Stimulated activated naive CD4-positive, alpha-beta T cell (primary cell): Measurements from ENCODE around the gene GALNT2.

ENCODE experiments used
- DNase-seq, 6 experiments: peaks; one replicate each; lab custom pipeline; 2025; lab: John Stamatoyannopoulos, UW

Gene GALNT2

DNA sequence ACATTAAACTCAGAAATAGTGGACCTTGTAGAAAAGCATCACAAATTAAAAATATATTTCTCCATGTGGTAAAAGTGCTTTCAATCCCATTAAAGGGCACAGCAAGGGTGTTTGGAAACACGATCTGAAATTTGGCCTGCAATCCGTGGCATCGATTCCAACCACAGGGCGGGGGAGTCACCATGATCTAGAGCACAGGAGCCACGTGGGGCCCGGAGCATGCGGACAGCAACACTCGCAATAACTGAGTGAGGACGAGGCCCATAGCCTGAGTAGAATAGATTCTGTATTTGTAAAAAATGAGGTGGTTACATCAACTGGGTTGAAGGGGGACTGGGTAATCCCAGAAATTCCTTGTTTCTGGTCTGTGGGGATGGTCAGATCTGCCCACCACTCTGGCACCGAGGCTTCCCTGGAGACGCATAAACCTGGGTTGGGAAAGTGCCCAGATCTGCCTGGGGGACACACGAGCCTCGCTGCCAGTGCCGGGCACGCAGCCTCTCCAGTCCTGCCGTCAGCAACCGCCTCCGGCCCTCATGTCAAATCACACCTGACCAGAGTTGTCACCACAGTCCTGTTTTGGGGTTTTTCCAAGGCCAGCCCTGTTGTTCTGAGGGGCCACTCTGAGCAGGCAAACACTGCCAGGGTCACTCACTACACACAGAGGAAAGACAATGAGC is 254.8 kb downstream of the GALNT2 start:
- DNase-seq: no peak

DNA sequence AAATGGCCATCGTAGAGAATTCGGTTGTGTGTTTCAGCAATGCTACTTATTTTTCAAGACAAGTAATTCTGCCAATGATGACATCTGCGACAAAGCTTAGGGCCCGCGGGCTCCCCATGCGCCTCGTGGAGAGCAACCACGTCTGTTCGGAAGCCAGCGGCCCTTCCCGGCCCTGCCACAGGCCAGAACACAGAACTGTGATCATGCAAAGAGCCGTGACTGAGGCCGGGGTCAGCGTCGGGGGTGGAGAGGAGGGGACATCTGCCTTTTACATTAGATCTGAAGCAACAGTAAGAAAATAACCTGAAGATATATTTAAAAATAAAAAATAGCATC is 255.4 kb downstream of the GALNT2 start:
- DNase-seq: no peak

DNA sequence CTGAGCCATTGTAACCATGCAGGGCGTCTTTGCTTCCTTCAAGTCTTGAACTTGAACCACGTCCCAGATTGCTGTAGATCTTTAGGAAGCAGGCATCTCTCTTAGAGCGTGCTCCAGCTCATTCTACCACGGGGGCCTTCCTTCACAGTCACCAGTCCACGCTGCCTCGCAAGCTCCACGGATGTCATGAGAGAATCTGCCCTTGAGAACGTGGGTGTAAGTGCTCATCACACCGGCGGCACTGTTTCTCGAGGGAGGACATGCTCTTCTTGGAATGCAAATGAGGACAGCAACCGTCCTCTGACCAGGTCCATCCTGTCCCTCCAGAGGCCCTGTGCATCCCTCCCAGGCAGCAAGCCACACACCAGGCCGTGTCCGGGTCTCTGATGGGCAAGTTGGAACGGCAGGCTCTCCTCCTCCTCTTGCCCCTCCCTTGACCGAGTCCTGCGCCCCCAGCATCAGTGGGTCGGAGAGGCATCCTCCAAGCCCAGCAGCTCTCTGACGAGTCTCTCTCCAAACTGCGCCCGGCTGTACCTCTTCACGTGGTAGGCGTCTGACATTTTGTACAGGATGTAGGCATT is 256.0 kb downstream of the GALNT2 start:
- no peak for DNase-seq

DNA sequence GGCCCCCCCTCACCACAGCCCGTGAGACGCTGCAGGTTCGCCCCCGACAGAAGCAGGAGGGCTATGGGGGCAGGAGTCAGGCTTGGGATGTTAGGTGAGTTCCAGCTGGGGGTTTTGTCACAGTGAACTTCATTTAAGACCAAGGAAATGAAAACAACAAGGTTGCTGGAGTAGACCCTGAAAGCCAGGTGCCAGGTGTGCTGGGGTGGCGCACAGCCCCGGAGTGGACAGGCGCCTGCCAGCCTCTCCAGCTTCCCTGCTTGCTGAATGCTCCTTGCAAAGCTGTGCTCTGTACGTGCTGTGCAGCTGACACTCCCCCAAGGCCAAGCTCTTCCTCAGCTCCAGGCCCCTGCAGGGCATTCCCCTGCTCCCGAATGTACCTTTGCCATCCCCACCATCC is 256.6 kb downstream of the GALNT2 start:
- DNase-seq: no peak

DNA sequence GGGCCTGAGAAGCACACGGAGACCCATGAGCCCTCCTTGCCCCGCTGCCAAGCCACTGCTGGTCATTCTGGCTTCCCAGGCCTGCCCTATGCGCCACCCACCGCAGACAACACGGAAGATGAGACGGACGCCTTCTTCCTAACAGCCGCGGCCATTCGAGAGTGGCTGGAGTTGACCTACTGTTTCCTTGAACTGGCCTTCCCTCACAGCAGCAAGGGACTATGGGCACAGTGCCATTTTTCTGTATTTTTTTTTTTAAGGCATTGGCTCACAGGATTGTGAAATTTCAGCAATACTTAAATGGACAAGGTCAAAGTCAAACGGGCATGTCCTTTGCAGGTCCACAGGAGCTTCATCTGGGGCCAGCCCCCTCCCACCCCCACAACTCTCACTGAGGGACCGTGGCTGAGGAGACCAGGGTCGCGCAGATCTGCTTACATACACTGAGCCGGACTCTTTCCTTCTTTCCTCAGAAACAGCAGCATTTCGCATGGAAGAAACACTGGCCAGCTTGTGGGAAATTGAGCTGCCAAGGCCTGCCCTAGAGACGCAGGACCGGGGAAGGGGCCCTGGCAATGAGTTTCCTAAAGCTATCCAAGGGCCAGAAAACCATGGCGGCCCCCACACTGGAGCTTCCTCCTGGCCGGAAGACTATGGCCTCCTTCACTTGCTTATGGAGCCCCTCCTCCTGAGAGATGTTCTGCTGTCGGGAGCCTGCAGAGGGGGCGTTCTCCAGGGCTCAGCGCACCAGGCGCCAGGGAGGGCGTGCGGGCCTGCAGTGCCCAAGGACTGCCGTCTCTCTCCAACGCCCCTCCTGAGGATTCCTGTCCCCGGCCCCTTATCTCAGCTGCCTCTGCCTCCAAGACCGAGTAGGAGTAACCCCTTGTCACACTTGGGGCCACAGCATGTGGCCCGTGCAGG is 260.2 kb downstream of the GALNT2 start:
- DNase-seq: no peak

DNA sequence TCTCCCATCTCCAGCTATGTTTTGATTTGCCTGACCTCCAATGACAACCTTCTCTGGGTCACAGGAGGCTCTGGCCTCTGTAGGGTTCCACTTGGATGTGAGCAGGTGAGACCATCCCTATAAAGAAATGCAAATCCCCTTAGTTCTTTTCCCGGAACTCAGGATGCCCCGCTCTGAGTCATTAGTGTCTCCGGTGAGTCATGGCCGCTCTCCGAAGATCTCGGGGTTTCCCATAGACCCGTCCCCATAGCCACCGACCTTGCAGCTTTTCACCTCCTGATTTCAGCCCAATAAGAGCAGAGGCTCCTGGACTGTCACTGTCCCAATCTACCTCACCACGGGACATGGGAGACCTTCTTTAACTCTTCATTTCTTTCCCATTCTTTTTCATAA is 260.9 kb downstream of the GALNT2 start:
- no peak for DNase-seq

DNA sequence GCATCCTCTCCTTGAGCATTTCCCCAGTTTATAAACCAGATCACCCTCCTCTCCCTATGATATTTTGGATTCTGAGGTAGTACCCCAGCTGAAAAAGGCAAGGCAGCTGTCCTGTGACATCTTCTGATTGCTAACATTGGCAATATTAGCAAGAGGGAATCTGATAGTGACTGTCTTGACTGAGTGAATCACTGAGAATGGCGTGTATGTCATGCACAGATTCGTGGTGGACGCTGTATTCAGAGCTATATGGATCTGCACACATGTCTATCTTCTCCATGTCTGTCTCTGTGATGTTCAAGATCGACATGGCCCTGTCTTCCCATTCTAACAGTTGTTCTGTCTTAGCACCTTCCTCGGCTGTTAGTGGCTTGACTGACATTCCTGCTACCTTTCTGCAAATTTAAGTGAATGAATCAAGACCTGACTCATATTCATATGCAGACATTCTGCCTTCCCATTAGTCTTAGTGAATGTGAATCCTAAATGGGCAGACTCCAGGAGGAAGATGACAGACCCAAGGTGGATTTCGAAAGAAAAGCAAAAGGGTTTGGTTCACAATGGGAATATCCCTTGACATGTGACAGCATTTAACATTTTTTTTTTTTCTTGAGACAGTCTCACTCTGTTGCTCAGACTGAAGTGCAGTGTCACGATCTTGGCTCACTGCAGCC is 261.4 kb downstream of the GALNT2 start:
- no peak for DNase-seq

DNA sequence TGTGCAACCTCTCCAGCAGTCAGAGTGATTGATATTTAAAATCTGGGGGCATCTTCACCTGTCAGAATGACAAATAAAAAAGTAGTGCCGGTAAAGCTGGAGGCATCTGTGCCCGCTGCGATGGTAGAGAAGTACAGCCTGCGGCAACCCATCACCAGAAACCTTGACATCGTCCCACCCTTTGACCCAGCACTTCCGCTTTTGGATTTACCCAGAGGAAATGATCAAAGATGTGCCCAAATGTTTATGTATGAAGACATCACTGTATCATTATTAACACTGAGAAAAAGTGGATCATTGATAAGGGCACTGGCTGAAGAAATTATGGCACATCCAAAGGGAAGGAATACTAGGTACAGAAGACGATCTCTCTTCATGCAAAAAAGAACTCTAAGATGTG is 263.1 kb downstream of the GALNT2 start:
- no peak for DNase-seq
